Prostate gland (tissue), 2 donors: Measurements from ENCODE around the gene PAQR4.

Experiments
- CTCF ChIP-seq, 4 experiments: fragments of 200-600 bp in 2 of 4; fragments of 450-650 bp in 2 of 4; sonication (generic) in 2 of 4; IDR thresholded peaks; 1 replicate in 3 of 4; 2 replicates in 1 of 4; pipeline ENCODE4 v1.5.1; 2016 to 2019; ENCODE audit warnings: antibody characterized with exemption in 4 of 4, mild to moderate bottlenecking in 2 of 4, moderate library complexity in 2 of 4
- POLR2A ChIP-seq: fragments of 450-650 bp; IDR thresholded peaks from one replicate; pipeline ENCODE4 v1.6.1; 2016; ENCODE audit warnings: antibody characterized with exemption, mild to moderate bottlenecking
- POLR2AphosphoS5 ChIP-seq: sonication (generic); formaldehyde crosslinking; IDR thresholded peaks from one replicate; pipeline ENCODE4 v1.6.1; 2017; ENCODE audit warnings: antibody characterized with exemption

- TF ChIP-seq CTCF (IDR thresholded peaks at IDR 0.05) (no peak), POLR2A (no peak), POLR2AphosphoS5 (no peak)
These were observed 18.7 kb downstream of the PAQR4 start for GRCh38 chr16:2987833-2988232.
